GM12878 (cell line): ENCODE measurements around the gene POLR3E. TPM values are rescaled to one million over a fixed set of nuclear protein-coding genes. Genes with fewer than 3 reads are reported as not detected.

Source experiments
- EZH2 ChIP-seq: IDR thresholded peaks from 2 replicates; pipeline ENCODE4 v1.6.1; 2012; ENCODE audit warnings: low read depth, mild to moderate bottlenecking, control low read depth, inconsistent platforms, low read length, borderline replicate concordance; ENCODE audit not compliant: control insufficient read depth
- POLR2A ChIP-seq: IDR thresholded peaks from 2 replicates; pipeline ENCODE4 v1.6.1; 2011; ENCODE audit warnings: low read depth, mild to moderate bottlenecking, low read length
- polyA plus RNA-seq, 11 experiments: library from polyadenylated mRNA; depleted of rRNA in 4 of 11; unstranded in 6 of 11; stranded (reverse) in 5 of 11; fragments of >200 nt; fragmentation: Nextera tagmentation in 4 of 11; fragmentation: Illumina TruSeq in 1 of 11; extraction: Ambion mirVana in 4 of 11; extraction: Trizol in 1 of 11; gene quantifications; 1 replicate in 1 of 11; 2 replicates in 10 of 11; pipeline versions ENCODE4 v1.2.1 to v1.2.3, GENCODE V29; 2011 to 2016; ENCODE audit warnings: inconsistent platforms in 2 of 11, missing spikeins in 2 of 11, low read depth in 1 of 11
- total RNA-seq, 4 experiments: library from RNA; depleted of rRNA in 3 of 4; stranded (reverse); fragments of >200 nt in 3 of 4; fragmentation: Illumina TruSeq in 1 of 4; extraction: Trizol in 1 of 4; gene quantifications; 2 replicates each; pipeline versions ENCODE4 v1.2.1 to v1.2.3, GENCODE V29; 2013 to 2021
- TF ChIP-seq, protein P1 (sequence below): fragments of 450-650 bp; IDR thresholded peaks from 2 replicates; pipeline ENCODE4 v1.6.1; 2014; ENCODE audit warnings: mild to moderate bottlenecking
- TF ChIP-seq, protein P2 (sequence below): fragments of 450-650 bp; conservative IDR thresholded peaks from 2 replicates; pipeline ENCODE4 v1.6.1; 2017; ENCODE audit warnings: mild to moderate bottlenecking, moderate library complexity
- TF ChIP-seq, protein P3 (sequence below): fragments of 450-650 bp; IDR thresholded peaks from 2 replicates; pipeline ENCODE4 v1.6.1; 2018; ENCODE audit warnings: borderline replicate concordance, mild to moderate bottlenecking; ENCODE audit not compliant: partially characterized antibody

Gene POLR3E
- total and polyA plus RNA-seq, 10 of the 15 experiments (the other 5 are each of a cell fraction or from before 2014, with no cell fraction given), result 11.1 to 79.5 (median 39.7) TPM

DNA sequence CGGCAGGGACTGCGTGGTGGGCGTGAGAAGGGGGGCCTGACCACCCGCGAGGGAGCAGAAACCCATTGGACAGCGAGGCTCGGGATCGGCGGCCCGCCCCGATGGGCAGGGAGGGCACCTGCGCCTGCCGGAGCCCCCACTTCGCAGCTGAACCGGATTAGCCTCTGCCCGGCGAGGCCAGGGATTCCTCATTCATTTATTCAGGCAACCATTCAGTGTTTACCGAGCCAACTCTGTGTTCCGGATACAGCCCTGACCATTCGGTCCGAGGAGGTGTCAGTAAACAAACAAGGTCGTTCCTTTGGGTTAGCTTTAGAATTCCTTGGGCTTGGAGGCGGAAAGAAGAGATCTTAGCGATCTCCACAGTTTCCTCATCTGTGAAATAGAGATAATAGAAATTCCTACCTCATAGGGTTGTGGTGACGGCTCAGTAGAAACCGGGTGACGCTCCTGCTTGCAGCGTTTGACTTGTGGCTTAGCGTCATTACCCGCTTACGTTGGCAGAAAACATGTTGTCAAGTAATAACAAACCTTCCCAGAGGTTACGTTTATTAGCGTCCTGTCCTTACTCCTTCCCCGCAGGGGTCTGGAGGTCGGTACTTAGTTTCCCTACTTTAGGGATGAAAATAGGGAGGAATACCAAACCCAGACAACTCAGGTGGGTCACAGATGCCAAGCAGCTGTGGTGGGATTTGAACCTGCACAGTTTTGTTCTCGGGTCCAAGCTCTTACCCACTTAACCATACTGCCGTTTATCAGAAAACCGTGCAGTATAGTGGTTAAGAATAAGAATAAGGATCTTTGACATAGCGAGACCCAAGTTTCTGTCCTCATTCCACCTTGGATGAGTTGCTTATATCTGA is 893 bp downstream of the POLR3E start (continued):
- TF ChIP-seq, protein P1, sequence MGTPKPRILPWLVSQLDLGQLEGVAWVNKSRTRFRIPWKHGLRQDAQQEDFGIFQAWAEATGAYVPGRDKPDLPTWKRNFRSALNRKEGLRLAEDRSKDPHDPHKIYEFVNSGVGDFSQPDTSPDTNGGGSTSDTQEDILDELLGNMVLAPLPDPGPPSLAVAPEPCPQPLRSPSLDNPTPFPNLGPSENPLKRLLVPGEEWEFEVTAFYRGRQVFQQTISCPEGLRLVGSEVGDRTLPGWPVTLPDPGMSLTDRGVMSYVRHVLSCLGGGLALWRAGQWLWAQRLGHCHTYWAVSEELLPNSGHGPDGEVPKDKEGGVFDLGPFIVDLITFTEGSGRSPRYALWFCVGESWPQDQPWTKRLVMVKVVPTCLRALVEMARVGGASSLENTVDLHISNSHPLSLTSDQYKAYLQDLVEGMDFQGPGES, result no peak
- TF ChIP-seq, protein P2, sequence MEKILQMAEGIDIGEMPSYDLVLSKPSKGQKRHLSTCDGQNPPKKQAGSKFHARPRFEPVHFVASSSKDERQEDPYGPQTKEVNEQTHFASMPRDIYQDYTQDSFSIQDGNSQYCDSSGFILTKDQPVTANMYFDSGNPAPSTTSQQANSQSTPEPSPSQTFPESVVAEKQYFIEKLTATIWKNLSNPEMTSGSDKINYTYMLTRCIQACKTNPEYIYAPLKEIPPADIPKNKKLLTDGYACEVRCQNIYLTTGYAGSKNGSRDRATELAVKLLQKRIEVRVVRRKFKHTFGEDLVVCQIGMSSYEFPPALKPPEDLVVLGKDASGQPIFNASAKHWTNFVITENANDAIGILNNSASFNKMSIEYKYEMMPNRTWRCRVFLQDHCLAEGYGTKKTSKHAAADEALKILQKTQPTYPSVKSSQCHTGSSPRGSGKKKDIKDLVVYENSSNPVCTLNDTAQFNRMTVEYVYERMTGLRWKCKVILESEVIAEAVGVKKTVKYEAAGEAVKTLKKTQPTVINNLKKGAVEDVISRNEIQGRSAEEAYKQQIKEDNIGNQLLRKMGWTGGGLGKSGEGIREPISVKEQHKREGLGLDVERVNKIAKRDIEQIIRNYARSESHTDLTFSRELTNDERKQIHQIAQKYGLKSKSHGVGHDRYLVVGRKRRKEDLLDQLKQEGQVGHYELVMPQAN, result peak; percentile 81
- TF ChIP-seq POLR2A (peak; percentile 76), EZH2 (no peak)
- TF ChIP-seq, protein P3, sequence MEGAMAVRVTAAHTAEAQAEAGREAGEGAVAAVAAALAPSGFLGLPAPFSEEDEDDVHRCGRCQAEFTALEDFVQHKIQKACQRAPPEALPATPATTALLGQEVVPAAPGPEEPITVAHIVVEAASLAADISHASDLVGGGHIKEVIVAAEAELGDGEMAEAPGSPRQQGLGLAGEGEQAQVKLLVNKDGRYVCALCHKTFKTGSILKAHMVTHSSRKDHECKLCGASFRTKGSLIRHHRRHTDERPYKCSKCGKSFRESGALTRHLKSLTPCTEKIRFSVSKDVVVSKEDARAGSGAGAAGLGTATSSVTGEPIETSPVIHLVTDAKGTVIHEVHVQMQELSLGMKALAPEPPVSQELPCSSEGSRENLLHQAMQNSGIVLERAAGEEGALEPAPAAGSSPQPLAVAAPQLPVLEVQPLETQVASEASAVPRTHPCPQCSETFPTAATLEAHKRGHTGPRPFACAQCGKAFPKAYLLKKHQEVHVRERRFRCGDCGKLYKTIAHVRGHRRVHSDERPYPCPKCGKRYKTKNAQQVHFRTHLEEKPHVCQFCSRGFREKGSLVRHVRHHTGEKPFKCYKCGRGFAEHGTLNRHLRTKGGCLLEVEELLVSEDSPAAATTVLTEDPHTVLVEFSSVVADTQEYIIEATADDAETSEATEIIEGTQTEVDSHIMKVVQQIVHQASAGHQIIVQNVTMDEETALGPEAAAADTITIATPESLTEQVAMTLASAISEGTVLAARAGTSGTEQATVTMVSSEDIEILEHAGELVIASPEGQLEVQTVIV, result peak; percentile 2
